BE2C (cell line): ENCODE measurements around the gene PSMA5. TPM values are rescaled to one million over a fixed set of nuclear protein-coding genes. Genes with fewer than 3 reads are reported as not detected.
"Not testable (repeated sequence)": the region's sequence is repeated elsewhere in the genome, so short reads cannot be mapped to it uniquely, and the experiment has no call there.

Experiments used
- DNase-seq: peaks from one replicate; pipeline ENCODE4 v3.0.0-alpha.2; 2020
- H3K27me3 ChIP-seq: fragments of 250-450 bp; sonication (Bioruptor Pico); 2 replicates; pipeline ENCODE4 v1.5.1; 2020; ENCODE audit warnings: mild to moderate bottlenecking
- H3K36me3 ChIP-seq: fragments of 250-450 bp; sonication (Bioruptor Pico); 2 replicates; pipeline ENCODE4 v1.5.1; 2020; ENCODE audit warnings: mild to moderate bottlenecking
- H3K4me1 ChIP-seq: fragments of 250-450 bp; sonication (Bioruptor Pico); 2 replicates; pipeline ENCODE4 v1.5.1; 2020
- H3K4me3 ChIP-seq: 2 replicates; pipeline ENCODE4 v1.5.1; 2011; ENCODE audit warnings: low read depth, low read length
- H3K9me3 ChIP-seq: fragments of 250-450 bp; sonication (Bioruptor Pico); 2 replicates; pipeline ENCODE4 v1.5.1; 2020
- polyA plus RNA-seq: library from polyadenylated mRNA; unstranded; fragments of >200 nt; gene quantifications from one replicate; pipeline ENCODE4 v1.2.1, GENCODE V29; 2012; ENCODE audit warnings: low read depth, missing spikeins; ENCODE audit not compliant: insufficient read length, insufficient read depth
- TF ChIP-seq, protein P1 (sequence below): IDR thresholded peaks from 2 replicates; pipeline ENCODE4 v1.5.1; 2012; ENCODE audit warnings: mild to moderate bottlenecking, low read depth, low read length

PSMA5 gene
- polyA plus RNA-seq: 152 TPM

DNA sequence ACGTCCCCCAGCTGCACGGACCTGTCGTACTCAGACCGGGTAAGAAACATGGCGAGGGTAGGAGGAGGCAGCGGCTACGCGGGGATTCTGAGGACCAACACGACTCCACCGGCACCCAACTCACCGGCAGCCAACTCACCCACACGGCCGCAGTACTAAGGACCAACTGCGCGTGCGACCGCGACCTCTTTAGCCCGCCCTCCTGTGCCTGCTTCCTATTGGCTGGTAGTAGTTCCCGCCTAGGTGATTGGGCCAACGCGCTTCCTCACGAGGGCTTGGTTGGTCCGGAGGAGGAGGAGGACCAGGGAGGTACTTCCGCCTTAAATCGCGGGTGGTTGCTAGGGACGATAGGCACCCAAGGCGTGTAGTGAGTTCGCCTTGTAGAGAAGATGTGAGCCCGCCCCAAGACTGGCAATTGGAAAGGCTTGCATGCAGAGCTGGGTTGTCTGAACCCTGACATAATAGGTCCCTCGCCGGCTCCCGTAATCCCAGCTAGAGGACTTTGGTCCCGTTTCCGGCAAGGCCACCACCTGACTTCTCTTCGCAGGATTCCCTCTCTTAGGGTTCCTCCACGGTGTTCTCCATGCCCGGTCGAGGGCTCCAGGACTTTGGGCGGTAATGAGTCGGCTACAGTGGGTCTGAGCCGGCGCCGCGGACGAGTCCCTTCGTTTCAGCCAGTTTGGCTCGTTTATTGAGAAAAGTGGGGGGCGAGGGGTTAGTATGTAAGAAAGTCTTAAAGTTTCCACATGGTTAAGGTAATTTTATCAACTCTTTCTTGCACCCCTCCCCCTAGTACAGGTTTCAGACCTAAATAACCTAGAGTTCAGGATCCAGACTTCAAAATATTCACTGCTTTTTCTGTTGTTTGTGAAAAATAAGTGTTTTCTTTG is at the start of gene PSMA5:
TSS of gene PSMA5 (minus strand) at position 168 of the 890 bp plus-strand sequence. CDS start at position 50, 118 bp downstream.
- TF ChIP-seq, protein P1, sequence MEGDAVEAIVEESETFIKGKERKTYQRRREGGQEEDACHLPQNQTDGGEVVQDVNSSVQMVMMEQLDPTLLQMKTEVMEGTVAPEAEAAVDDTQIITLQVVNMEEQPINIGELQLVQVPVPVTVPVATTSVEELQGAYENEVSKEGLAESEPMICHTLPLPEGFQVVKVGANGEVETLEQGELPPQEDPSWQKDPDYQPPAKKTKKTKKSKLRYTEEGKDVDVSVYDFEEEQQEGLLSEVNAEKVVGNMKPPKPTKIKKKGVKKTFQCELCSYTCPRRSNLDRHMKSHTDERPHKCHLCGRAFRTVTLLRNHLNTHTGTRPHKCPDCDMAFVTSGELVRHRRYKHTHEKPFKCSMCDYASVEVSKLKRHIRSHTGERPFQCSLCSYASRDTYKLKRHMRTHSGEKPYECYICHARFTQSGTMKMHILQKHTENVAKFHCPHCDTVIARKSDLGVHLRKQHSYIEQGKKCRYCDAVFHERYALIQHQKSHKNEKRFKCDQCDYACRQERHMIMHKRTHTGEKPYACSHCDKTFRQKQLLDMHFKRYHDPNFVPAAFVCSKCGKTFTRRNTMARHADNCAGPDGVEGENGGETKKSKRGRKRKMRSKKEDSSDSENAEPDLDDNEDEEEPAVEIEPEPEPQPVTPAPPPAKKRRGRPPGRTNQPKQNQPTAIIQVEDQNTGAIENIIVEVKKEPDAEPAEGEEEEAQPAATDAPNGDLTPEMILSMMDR: no peak
- Histone ChIP-seq H3K9me3 (no peaks in the 10 kb centered on the region), H3K4me1 (no peaks in the 10 kb centered on the region), H3K4me3 (peak within 1 kb of the TSS; percentile 93), H3K36me3 (peaks cover 3% of the 10 kb centered on the region), H3K27me3 (no peaks in the 10 kb centered on the region)
- DNase-seq: peak; percentile 97

DNA sequence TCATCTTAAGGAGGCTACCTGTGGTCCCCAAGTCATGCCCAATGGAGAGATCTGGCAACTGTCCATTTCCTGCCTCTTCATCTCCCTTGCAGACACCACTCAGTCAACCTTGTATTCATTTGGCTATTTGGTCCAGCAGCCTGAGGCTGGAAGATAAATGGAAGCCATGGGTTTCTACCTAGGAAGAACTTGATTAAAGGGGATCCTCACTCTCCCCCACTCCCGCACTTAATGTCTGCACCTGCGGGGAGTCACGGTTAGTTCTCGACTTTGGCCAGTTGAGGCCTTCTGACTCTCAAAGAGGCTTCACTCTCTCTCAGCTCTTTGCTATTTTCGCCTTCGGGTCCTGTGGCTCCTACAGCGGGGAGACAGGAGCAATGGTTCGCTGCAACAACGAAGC is 49.0 kb upstream of the PSMA5 start:
- TF ChIP-seq, protein P1: no peak
- no peak for DNase-seq
- Histone ChIP-seq H3K9me3 (no peaks in the 10 kb centered on the region), H3K27me3 (peaks cover 48% of the 10 kb centered on the region), H3K36me3 (no peaks in the 10 kb centered on the region), H3K4me3 (no peak overlapping the region), H3K4me1 (no peaks in the 10 kb centered on the region)

DNA sequence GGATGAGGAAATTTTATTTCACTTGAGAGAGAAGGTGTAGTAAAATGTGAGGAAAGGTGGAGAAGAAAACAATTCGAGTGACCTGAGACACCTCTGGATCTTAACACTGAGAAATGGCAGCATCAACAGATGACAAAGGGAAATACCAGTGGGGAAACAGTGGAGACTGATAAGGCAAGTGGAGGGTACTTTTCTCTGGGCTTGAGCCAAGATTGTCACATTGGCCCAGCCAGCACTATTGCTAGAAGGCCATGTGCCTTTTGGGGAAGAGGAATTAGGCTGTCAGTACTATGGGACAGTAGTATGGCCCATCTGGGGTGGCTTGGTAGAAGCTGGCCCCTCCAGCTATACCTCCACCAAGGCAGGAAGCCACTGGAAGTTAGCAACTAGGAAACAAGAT is 48.4 kb upstream of the PSMA5 start:
- Histone ChIP-seq H3K4me1 (no peaks in the 10 kb centered on the region), H3K9me3 (no peaks in the 10 kb centered on the region), H3K4me3 (no peak overlapping the region), H3K36me3 (no peaks in the 10 kb centered on the region), H3K27me3 (peaks cover 53% of the 10 kb centered on the region)
- TF ChIP-seq, protein P1: no peak
- DNase-seq: no peak

DNA sequence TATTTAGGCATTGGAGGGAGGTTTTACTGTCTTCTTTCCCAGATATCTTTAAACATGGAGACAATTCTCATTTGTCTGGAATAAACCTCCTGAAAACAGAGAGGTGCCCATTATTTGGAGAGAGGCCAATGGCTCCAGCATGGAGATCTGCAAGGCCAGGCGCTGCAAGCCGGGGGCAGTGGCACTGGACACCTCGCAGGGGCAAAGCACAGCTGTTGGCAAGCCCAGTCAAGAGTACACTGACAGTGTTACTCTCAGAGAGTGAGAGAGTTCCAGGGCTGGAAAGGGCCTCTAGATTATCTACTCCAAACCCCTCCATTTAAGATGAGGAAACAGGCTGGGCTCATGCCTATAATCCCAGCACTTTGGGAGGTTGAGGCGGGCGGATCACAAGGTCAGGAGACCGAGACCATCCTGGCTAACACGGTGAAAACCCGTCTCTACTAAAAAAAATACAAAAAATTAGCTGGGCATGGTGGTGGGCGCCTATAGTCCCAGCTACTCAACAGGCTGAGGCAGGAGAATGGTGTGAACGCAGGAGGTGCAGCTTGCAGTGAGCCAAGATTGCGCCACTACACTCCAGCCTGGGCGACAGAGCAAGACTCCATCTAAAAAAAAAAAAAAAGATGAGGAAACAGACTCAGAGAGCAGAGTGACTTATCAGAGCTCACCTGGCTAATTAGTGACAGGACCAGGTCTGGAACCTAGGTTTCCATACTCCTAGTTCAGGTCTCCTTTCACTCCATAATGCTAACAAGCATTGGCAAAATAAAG is 47.2 kb upstream of the PSMA5 start:
- H3K4me1 ChIP-seq, H3K36me3 ChIP-seq, DNase-seq, H3K9me3 ChIP-seq, H3K4me3 ChIP-seq: not testable (repeated sequence)
- H3K27me3 ChIP-seq: peaks cover 60% of the 10 kb centered on the region

DNA sequence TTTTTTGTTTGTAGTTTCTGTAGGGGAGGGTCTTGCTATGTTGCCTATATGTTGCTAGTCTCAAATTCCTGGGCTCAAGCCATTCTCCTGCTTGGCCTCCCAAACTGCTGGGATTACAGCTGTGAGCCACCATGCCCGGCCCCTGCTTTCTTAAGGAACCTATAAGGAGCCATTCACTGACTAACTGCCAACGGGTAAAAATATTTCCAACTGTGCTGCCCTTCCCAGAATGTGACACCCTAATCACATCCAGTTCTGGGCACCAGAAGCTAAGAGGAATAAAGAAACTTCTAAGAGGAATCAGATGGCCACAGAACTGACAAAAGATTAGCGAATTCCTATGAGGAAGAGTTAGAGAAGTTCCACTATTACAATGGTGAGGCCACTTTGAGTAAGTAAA is 46.5 kb upstream of the PSMA5 start:
- Histone ChIP-seq H3K9me3 (no peaks in the 10 kb centered on the region), H3K4me3 (no peak overlapping the region), H3K4me1 (no peaks in the 10 kb centered on the region), H3K27me3 (peaks cover 67% of the 10 kb centered on the region), H3K36me3 (no peaks in the 10 kb centered on the region)
- TF ChIP-seq, protein P1: no peak
- DNase-seq: no peak

DNA sequence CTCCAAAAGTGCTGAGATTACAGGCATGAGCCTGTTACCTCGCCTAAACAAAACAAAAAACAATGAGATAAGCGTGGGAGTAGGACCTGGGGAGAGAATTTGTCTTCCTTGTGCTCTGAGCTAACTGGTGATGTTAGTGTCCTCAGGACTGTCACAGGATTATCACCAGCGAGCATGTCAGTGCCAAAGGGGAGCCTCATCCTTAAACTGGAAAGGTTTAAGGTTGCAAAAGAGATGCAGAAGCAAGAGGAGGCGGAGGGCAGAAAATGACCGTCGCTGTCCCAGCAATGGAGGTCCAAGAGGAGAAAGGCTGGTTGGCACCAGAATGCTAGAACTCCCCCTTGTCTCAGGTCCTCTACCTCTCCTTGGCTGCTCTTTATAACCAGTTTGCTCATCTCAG is 44.0 kb upstream of the PSMA5 start:
- Histone ChIP-seq H3K9me3 (no peaks in the 10 kb centered on the region), H3K4me1 (no peaks in the 10 kb centered on the region), H3K4me3 (no peak overlapping the region), H3K27me3 (peaks cover 87% of the 10 kb centered on the region), H3K36me3 (no peaks in the 10 kb centered on the region)
- TF ChIP-seq, protein P1: no peak
- no peak for DNase-seq
